ENCODE results near the gene ELAVL1.
"Not testable (repeated sequence)": the region's sequence is repeated elsewhere in the genome, so short reads cannot be mapped to it uniquely, and the experiment has no call there.

Gene ELAVL1

DNA sequence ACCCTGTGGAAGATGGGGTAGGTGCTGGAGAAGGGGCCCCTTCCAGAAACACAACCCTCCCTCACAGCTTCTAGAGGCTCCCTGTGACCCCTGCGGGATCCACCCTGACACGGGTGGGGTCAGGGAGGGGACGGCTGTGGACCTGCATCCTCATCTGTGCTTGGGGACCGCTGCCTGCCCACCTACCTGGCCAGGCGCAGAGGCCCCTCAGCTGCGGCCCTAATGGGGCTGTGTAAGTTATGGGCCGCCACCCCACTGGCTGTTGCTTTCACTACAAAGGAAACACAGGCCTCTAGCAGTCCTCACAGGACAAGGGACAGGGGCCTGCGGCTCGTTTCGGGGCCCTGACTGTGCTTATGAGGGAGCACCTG is 72.5 kb downstream of the ELAVL1 start:
- no peak for DNase-seq

DNA sequence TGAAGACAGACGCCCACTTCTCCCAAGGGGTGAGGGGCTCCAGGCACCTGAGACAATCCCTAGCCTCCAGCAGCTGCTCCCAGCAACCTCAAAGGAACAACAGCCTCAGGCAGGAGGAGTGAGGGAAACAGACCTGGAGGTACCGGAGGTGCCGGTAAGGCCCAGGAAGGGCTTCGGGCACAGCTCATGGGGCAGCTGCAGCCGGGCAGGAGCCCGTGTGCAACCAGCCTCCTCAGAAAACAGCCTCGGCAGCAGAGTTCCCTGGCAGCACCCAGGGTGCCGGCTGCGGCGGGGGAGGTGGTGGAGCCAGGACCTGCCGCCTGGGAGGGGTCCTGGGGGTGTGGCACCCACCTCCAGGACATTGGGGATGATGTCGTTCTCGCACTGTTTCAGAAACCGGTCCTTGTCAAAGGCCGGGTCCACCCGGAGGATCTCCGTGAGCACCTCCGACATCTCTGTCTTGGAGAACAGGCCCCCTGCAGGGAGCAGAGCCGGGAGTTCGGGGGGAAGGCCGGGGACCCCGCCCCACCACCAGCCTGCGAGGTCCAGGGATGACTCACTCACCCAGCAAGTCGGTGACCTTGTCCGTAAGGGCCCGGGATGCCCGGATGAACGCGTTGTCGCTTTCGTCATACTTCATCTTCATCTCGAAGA is 73.0 kb downstream of the ELAVL1 start:
- DNase-seq: no peak

DNA sequence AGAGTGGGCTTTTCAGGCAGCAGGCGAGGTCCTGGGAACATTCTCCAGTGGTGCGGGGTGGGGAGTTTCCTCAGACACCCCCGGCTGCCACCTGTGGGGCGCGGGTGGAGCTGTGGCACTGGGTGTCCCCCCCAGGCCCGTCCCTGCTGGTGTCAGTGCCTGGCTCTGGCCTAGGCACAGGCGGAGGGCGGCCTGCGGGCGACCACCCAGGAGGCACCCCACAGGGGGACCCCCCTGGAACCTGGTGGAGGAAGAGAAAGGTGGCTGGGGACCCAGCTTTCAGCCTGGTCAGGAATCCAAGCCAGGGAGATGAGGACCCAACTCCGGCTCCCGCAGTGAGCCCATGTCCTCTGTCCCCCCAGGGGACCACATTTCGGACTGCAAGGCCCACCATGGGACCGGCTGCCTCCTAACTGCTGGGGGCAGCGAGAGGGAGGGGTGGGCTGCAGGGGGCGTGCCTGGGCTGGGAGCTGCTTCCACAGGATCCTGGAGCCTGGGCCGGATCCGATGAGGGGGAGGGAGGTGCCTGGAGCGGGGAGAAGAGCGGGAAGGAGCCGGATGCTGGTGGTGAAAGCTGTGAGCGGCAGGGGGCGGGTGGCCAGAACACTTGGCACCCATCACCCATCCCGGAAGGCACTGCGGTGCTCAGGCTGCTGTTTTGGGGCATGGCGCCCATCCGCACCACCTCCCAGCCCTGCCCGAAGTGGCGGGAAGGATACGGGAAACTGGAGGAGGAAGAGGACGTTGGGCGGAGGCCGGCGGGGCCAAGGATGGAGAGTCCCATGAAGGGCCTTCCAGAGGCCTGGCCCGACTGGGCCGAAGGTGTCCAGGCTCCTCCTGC is 74.0 kb downstream of the ELAVL1 start:
- no peak for DNase-seq

DNA sequence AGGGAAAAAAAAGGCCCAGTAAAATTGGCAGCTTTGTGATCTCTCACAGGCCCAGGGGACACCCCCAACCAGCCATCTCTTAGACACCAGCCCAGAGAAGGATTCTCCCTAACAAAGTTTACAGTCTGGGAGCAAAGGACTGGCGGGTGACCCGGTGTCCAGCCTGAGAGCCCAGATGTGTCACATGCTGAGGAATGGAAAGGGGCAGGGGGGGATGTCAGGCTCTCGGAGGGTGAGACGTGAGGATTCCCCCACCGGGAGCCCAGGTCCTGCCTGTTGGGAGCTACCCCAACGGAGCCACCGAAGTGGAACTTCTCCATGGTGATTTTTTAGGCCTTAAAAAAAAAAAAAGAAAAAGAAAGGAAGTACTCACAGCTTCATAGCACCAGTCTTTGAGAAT is 74.7 kb downstream of the ELAVL1 start:
- no peak for DNase-seq

DNA sequence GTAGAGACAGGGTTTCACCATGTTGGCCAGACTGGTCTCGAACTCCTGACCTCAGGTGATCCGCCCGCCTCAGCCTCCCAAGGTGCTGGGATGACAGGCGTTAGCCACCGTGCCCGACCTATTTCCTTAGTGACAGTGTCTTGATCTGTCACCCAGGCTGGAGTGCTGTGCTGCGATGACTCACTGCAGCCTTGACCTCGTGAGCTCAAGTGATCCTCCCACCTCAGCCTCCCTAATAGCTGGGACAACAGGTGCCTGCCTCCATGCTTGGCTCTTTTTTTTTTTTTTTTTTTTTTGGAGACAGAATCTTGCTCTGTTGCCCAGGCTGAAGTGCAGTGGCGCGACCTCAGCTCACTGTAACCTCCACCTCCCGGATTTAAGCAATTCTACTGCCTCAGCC is 75.4 kb downstream of the ELAVL1 start:
- DNase-seq: not testable (repeated sequence)

DNA sequence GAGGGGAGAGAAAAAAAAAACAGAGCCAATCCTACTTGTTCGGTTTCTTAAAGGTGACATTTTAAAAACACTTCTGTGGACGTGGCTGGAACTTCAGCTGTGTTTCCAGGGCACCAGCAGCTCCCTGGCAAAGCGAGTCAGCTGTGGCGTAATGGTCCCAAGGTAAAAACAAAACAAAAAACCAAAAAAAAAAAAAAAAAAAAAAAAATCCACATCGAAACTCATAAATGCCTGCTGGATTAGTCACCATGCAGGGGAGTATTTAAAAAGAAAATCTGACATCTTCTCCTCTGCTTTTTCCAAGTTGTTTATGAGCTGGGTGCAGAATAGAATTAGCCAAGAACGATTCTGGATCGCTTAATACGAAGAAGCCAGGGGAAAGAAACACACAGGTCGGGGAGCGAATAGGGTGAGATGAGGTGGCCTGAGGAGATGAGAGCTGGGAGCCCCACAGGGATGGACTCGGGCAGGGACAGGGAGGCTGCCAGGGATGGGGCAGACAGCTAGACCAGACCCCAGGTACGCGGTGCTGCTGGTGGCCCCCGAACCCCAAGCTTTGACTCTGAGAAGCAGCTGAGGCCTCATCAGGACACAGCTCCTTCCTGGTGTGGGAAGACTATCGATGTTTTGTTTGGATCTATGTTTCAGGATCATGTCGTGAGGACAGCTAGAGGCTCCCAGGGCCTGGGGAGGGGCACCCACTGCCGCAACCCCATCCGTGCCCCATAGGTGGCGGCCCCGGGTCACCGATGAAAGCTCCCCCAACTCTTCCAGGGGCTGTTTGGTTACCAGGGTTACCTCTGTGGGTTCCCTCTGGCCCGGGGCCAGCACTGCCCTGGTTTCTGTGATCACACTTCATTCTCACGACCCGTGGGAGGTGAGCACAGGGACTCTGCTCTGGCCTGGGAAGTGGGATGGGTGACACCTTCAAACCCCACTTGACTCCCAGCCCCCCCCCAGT is 76.4 kb downstream of the ELAVL1 start:
- no peak for DNase-seq

DNA sequence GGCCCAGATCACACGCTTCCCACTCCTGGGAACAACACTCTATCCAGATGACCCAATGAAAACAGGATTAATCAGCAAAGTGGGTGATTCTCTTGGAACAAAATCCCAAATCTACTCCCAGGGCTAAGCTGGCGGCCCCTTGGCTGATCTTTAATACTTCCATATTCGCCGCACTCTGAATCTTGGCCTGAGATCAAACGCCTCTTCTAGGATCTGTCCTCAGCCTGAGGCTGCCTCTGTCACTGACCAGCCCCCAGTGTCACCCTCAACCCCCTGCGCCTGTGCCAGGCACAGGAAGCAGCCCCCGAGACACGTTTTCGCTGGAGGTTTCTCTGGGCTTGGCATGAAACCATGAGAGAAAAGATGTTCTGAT is 77.1 kb downstream of the ELAVL1 start:
- DNase-seq: no peak

DNA sequence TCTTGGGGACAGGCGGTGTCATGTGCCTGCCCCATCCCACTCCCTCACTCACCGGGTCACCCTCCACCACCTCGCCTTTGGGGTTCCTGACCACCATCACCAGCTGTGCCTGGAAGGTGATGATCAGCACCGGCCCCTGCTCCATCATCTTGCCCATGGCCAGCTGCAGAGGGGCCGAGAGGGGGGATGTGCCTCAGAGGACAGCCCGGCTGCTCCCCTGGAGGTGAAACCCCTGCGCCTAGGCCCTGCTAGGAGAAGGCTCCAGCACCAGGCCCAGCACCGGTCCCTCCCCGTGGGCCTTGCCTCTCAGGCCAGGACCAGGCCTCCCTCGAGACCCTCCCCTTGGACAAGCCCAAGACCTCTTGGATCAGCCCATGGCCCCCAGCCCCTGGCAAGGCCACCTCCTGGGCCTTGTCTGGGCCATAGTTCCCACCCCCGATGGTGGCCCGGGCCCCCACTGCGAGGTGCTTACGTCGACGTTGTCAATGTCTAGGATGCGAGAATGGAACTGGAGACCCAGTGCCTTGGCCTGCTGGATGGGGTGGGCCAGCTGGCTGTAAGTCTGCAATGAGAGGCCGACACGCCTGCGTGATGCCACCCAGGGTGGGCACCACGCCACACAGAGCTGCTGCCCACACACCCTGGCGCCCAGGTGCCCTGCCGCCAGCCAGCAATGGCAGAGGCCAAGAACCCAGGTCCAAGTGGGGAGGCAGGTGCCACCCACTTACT is 77.7 kb downstream of the ELAVL1 start:
- no peak for DNase-seq

DNA sequence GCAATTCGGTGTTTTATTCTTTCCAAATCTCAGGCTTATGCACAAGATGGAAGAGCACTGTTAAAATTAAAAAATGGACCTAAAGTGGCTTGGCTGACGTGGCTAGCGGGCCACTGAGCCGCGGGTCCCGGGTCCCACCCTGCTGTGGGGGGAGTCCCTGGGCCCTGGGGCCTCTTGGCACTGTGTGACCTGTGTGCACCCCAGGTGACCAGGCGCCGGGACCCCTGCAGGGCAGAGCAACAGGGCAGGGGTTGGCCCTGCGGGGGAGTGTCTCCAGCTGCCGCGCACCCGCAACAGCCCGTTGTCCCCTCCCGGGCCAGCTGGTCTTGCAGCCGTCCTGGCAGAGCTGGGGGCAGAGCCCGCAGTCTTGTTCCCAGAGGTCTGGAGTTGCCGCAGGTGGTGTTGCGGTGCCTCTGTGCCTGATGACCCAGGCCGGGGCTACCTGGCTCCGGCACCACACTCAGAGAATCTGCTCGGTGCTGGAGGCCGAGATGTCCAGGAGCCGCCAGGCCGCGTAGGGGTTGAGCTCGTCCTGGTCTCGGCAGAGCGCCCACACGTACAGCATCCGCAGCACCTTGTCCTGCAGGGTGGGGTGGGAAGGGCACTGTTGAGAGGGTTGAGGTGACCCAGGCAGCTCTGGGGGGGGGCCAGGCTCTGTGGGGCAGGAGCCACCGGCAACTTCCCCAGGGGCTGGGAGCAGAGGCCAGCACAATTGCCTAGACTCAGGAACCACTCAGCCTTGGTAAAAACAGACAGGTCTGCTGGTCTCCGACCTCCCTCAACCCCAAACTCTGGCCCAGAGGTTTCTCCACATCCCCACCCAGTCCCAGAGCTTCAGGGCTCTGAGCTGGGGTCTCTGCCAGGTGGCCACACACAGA is 78.5 kb downstream of the ELAVL1 start:
- DNase-seq: no peak

DNA sequence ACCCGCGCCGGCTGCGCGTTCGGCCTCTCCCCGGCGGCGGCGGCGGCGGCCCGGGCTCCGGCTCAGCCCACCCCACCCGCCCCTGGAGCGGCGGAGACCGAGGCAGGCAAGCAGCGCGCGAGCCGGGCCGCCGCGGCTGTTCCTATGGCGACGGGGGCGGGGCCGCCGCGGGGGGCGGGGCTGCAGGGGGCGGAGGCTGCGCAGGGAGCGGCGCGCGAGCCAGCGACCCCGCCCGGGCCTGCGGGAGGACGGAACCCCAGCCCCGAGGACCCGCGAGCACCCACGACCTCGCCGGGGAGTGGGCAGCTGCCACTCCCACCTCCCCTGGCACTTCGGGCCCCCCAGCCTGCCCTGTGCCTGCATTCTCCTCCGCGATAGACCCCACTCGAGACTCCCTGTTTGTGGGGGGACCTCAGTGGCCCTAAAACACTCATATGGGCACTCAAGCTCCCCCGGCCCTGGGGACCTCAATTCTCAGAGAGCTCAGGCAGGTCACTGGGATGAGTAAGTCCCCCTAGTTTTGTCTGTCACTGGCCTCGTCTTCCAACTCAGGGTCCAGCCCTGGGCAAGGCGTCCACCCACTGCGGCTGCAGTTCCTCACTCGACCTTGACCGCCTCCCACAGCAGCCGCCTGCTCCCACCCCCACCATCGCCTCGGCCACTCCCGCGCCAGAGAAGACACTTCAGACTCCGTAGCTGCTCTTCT is 79.3 kb downstream of the ELAVL1 start, which contains the start of gene CTXN1:
Gene CTXN1, minus strand, starts transcription at position 115 of the 706 bp plus-strand sequence. CDS start 597 bp downstream, outside the sequence.
- no peak for DNase-seq

DNA sequence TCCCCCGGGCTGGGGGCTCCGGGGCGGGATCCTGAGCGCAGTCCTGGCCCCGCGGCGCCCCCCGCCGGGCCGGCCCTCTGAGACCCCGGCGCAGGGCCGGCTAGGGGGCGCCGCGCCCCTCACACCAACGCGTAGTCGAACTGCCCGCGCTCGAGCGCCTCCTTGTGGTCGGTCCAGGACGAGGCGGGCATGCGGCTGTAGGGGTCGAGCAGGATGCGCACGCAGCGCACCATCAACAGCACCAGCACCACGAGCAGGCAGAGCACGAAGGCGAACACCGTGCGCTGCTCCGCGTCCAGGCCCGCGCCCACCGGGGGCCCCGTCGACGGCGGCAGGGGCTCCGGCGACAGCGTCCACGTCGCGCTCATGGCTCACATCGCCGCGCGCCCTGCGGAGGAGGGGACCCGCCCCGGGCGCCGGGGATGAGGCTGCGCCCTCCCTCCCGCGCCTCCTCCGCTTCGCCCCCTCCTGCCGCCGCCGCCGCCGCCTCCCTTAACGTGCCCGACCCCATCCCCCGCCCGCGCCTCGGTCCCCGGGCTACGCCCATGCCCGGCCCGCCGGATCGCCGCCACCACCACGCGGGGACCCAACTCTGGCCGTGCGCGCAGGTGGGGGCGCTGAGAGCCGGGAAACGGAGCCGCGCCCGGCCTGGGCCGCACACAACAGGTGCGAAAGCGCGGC is 80.1 kb downstream of the ELAVL1 start:
- no peak for DNase-seq

DNA sequence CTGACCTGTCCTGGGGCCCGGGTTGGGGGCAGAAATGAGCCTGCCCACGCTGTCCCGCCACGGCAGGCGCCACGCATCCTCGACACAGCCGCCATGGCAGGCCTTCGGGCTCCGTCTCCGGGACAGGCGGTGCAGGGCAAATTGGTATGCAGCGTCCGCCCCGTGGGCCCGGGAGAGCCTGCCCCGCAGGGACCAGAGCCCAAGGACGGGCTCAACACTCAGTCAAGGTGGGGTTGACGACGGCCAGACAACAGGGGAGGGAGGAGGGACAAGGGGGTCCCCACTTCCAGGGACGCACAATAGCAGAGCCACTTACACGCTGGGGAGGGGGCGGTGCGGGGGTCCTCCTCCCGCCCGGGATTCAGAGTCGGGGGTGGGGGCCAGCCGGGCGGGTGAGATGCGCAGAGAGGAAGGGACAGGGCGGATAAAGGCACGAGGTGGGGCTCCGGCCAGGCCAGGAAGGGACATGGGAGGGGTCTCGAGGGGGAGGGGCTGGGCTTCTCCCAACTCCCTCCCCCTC is 80.7 kb downstream of the ELAVL1 start:
- no peak for DNase-seq

DNA sequence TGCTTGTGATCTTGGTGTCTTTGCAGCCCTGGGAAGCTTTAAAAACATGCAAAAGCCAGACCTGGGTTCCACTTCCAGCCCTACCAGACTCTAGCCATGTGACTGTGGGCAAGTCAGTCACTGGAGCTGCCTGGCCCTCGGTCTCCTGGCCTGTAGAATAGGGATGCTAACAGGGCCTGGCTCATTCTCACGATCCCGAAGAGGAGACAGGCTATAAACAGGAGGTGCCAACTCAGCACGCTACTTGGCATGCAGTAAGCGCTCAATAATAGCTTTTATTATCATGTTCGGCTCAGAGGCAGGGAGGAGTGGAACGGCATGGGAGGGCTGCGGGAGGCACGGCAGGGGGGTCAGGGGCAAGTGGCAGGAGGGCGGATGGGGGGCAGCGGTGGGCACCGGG is 81.2 kb downstream of the ELAVL1 start:
- no peak for DNase-seq

DNA sequence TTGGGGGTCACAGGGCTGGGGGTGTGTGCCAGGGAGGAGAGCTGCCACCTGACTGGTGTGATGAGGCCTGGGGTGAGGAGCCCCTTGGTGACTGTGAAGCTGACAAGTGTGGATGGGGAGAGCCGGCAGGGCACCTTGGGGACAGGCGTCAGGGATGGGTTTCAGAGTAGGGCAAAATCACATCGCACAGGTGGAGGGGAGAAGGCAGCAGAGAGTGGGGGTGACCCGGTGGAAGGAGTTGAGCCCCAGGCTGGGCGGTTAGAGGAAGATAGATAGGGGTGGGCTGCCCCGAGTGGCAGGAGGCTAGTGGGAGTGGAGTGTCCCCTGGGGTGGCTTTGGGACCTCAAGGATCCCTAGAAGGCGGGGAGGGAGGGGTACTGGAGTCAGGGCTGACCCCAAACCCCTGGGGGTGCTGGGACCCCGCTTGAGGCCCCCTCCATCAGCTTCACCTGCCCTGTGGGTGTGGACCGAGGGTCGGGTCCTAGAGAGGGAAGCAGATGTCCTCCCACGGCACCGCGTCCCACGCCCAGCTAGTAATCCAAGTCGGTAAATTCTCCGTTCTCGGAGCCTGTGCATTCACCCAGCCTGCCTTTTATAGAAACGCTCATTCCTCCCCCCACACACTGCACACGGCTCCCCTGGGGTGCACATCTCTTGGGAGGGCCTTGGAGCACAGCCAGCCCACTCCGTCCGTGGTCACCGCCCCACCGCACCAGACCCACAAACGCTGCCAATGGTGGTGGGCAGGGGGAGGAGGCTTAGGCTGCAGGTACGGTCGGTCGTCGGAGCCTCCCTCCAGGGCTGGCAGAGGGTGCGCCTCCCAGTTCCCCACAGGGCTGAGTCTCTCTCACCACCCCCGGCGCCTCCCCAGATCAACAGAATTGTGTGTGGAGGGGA is 81.9 kb downstream of the ELAVL1 start:
- DNase-seq: no peak

DNA sequence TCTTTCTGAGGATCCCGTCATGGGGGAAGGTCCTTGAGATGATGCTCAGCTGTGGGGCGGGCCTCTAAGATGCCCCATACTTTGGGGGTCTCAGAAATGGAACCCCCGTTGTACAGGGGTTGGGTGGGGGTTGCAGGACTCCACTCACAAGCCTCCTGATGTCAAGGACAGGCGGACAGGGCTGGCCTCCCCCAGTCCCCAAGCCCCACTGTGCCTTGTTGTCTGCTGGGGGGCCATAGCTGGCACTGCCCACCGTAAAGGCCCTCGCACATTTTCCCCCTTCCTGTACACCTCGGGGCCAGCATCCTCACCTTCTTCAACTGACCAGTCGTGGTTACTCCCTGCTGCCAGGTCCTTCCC is 82.6 kb downstream of the ELAVL1 start:
- DNase-seq: no peak

DNA sequence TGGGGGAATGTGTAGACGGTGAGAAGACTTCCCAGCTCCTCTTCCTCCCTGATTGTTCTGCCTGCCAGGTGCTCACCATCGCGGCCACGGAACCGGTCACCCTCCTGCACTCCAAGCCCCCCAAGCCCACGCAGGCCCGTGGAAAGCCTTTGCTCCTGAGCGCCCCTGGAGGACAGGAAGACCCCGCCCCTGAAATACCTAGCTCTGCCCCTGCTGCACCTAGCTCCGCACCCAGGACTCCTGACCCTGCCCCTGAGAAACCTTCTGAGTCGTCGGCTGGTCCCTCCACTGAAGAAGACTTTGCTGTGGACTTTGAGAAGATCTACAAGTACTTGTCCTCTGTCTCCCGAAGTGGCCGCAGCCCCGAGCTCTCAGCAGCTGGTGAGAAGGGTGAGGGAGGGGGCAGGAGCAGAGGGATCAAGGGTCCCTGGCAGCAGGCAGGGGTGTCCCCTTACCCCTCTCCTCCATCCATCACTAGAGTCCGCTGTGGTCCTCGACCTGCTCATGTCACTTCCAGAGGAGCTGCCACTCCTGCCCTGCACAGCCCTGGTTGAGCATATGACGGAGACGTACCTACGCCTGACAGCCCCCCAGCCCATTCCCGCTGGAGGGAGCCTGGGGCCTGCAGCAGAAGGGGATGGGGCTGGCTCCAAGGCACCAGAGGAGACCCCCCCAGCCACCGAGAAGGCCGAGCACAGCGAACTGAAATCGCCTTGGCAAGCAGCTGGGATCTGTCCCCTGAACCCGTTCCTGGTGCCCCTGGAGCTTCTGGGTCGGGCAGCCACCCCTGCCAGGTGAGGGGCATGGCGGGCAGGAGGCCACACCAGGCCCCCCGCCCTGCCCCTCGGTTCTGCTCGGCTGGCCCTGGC is 83.2 kb downstream of the ELAVL1 start:
- DNase-seq: no peak

DNA sequence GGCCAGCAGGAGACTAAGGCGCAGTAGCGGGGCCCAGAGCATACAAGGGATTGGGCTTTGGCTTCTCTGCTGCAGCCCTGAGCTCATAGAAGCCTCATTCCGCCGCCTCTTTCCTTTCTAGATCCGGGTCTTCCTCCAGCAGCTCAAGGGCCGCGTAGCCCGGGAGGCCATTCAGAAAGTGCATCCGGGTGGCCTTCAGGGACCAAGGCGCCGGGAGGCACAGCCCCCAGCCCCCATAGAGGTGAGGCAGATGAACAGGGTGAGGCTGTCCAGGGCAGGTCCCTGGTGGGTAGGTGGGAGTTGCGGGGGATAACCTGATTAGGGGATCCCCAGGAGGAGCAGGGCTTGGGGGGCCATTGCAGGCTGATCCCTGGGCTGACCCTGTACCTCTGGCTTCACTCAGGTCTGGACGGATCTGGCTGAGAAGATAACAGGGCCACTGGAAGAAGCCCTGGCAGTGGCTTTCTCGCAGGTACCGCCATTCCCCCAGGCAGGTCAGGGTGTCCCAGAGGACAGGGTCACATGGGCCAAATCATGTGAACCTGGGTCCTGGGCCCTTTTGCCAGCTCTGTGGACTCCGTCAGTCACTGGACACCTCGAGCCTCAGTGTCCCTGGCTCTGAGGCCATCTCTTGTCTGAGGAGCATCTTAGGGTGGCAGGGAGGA is 84.0 kb downstream of the ELAVL1 start:
- DNase-seq: no peak

Data from DMS79 (cell line).